Endodermal cell (in vitro differentiated cells): ENCODE data around the gene LAP3. TPM values are rescaled to one million over a fixed set of nuclear protein-coding genes. Genes with fewer than 3 reads are reported as not detected.

Source experiments
- DNase-seq: peaks from one replicate; pipeline ENCODE4 v3.0.0-alpha.2; 2017
- H3K27ac ChIP-seq: 2 replicates; pipeline ENCODE4 v1.5.1; 2013; ENCODE audit warnings: mild to moderate bottlenecking, low read depth, low read length, moderate library complexity
- H3K27me3 ChIP-seq: 2 replicates; pipeline ENCODE4 v1.6.1; 2013; ENCODE audit warnings: mild to moderate bottlenecking, low read length, moderate library complexity; ENCODE audit not compliant: insufficient read depth, control insufficient read depth, poor library complexity, severe bottlenecking
- H3K36me3 ChIP-seq: 2 replicates; pipeline ENCODE4 v1.7.0; 2013; ENCODE audit warnings: mild to moderate bottlenecking, low read length, moderate library complexity; ENCODE audit not compliant: control insufficient read depth, insufficient read depth
- H3K4me1 ChIP-seq: one replicate; pipeline ENCODE4 v1.7.0; 2013; ENCODE audit warnings: low read length; ENCODE audit not compliant: control insufficient read depth, insufficient read depth
- H3K4me3 ChIP-seq: 2 replicates; pipeline ENCODE4 v1.5.1; 2013; ENCODE audit warnings: mild to moderate bottlenecking, low read length, moderate library complexity
- H3K9ac ChIP-seq: 2 replicates; pipeline ENCODE4 v1.6.1; 2013; ENCODE audit warnings: mild to moderate bottlenecking, low read length, moderate library complexity; ENCODE audit not compliant: poor library complexity, severe bottlenecking; ENCODE audit errors: extremely low read depth
- H3K9me3 ChIP-seq: 2 replicates; pipeline ENCODE4 v1.6.1; 2013; ENCODE audit warnings: mild to moderate bottlenecking, low read length, moderate library complexity; ENCODE audit not compliant: control insufficient read depth
- H3K27ac Mint-ChIP-seq: 2 replicates; pipeline ENCODE4 v1.8.0; 2020; ENCODE audit warnings: mixed read lengths
- H3K27me3 Mint-ChIP-seq: 2 replicates; pipeline ENCODE4 v1.8.0; 2021; ENCODE audit warnings: mild to moderate bottlenecking, mixed read lengths; ENCODE audit not compliant: insufficient read depth
- H3K36me3 Mint-ChIP-seq: 2 replicates; pipeline ENCODE4 v1.8.0; 2020; ENCODE audit warnings: low read depth, mixed read lengths
- H3K4me1 Mint-ChIP-seq: 2 replicates; pipeline ENCODE4 v1.8.0; 2020; ENCODE audit warnings: mixed read lengths
- H3K4me3 Mint-ChIP-seq: 2 replicates; pipeline ENCODE4 v1.8.0; 2020; ENCODE audit warnings: mild to moderate bottlenecking, moderate library complexity, mixed read lengths
- H3K9me3 Mint-ChIP-seq: 2 replicates; pipeline ENCODE4 v1.8.0; 2020; ENCODE audit warnings: mild to moderate bottlenecking, mixed read lengths
- CTCF ChIP-seq: fragments of 200-600 bp; sonication (generic); conservative IDR thresholded peaks from 2 replicates; pipeline ENCODE4 v1.5.0; 2021; ENCODE audit warnings: antibody characterized with exemption, mild to moderate bottlenecking
- WGBS, 2 experiments: methylation state at CpG; one replicate each; pipeline versions ENCODE4 v1.1.5 to v1.1.7; 2013; ENCODE audit warnings: missing lambda C conversion rate in 2 of 2, mixed read lengths in 1 of 2; ENCODE audit not compliant: insufficient coverage in 1 of 2, insufficient read length in 1 of 2; 5-methylcytosine and 5-hydroxymethylcytosine counted together
- total RNA-seq, 2 donors: library from RNA; stranded (reverse); fragmentation: NEBNext Ultra II Directional in 1 of 2; extraction: Animal tissue kit (Norgen Biotek cat#: 25700) in 1 of 2; gene quantifications; 2 replicates in 1 of 2; 3 replicates in 1 of 2; pipeline ENCODE4 v1.2.1, GENCODE V29; 2021

Gene LAP3
- total RNA-seq, 2 donors from 2014 or later: 34.3 to 39.9 TPM

- H3K27me3 ChIP-seq: peaks cover 10% of the 10 kb centered on the region
- H3K36me3 ChIP-seq: no peaks in the 10 kb centered on the region
- Mint-ChIP-seq H3K4me1 (peaks cover 14% of the 10 kb centered on the region), H3K27me3 (peaks cover 16% of the 10 kb centered on the region), H3K36me3 (no peaks in the 10 kb centered on the region), H3K27ac (no peak overlapping the region), H3K9me3 (no peaks in the 10 kb centered on the region), H3K4me3 (no peak overlapping the region)
- no peaks in the 10 kb centered on the region for H3K4me1 ChIP-seq
- H3K4me3 ChIP-seq: no peak overlapping the region
- H3K9ac ChIP-seq: no peak overlapping the region
- H3K9me3 ChIP-seq: no peaks in the 10 kb centered on the region
- no peak for TF ChIP-seq CTCF
- DNase-seq: no peak
- 93 to 97% methylated on average over 3 of the region's 3 CpGs for WGBS, 2 experiments
- no peak overlapping the region for H3K27ac ChIP-seq
These were observed 17.3 kb upstream of the LAP3 start for GRCh38 chr4:17559709-17560048.

- Histone ChIP-seq H3K4me1 (no peaks in the 10 kb centered on the region), H3K9ac (no peak overlapping the region), H3K27ac (no peak overlapping the region), H3K4me3 (no peak overlapping the region), H3K27me3 (peaks cover 5% of the 10 kb centered on the region), H3K9me3 (no peaks in the 10 kb centered on the region), H3K36me3 (no peaks in the 10 kb centered on the region)
- peaks cover 11% of the 10 kb centered on the region for H3K27me3 Mint-ChIP-seq
- no peak overlapping the region for H3K4me3 Mint-ChIP-seq
- H3K9me3 Mint-ChIP-seq: no peaks in the 10 kb centered on the region
- 83 to 93% methylated on average over 5 to 6 of the region's 6 CpGs for WGBS, 2 experiments
- no peak for TF ChIP-seq CTCF
- DNase-seq: no peak
- H3K36me3 Mint-ChIP-seq: no peaks in the 10 kb centered on the region
- no peak overlapping the region for H3K27ac Mint-ChIP-seq
- H3K4me1 Mint-ChIP-seq: peaks cover 14% of the 10 kb centered on the region
These were observed 16.8 kb upstream of the LAP3 start for GRCh38 chr4:17560065-17560673.

- Histone ChIP-seq H3K27me3 (no peaks in the 10 kb centered on the region), H3K4me1 (no peaks in the 10 kb centered on the region), H3K9ac (no peak overlapping the region), H3K27ac (no peak overlapping the region), H3K36me3 (no peaks in the 10 kb centered on the region), H3K4me3 (no peak overlapping the region), H3K9me3 (no peaks in the 10 kb centered on the region)
- H3K27me3 Mint-ChIP-seq: peaks cover 11% of the 10 kb centered on the region
- peak; percentile 63 for DNase-seq
- H3K4me1 Mint-ChIP-seq: peaks cover 14% of the 10 kb centered on the region
- TF ChIP-seq CTCF: no peak
- WGBS, 2 experiments: 90 to 91% methylated on average over 6 to 8 of the region's 8 CpGs
- no peaks in the 10 kb centered on the region for H3K36me3 Mint-ChIP-seq
- H3K27ac Mint-ChIP-seq: no peak overlapping the region
- H3K4me3 Mint-ChIP-seq: no peak overlapping the region
- H3K9me3 Mint-ChIP-seq: no peaks in the 10 kb centered on the region
These were observed 15.6 kb upstream of the LAP3 start for GRCh38 chr4:17561195-17561909.
